Measurements from ENCODE around the gene FER. TPM values are rescaled to one million over a fixed set of nuclear protein-coding genes. Genes with fewer than 3 reads are reported as not detected.

FER gene
- total and polyA plus RNA-seq, 9 of the 15 experiments (the other 6 are each of a cell fraction or from before 2014, with no cell fraction given) = 6.7 to 18.2 (median 8.9) TPM

DNA sequence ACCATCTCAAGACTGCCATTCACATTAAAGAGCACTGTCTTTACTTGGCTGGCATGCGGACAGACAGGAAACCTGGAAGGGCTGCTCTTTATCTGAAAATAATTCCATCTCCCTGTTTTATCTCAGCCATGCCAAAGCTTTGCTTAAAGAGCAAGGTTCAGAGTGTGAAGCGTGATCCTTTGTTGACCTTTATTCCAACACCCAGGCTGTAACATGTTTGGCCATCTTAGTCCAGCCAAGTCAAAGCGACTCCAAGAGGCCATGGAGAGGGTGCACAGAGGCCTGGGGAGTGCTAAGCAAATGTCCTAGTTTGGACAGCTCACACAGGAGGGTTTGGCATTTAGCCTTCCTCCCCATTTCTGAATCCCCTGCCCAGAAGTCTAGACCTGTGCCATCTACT is 467.3 kb downstream of the FER start:
- H3K4me2 ChIP-seq (ENCODE audit: insufficient read depth, low read length) = no peak overlapping the region
- ATAC-seq (no peak), DNase-seq (ENCODE audit: extremely low read depth in 1 of 4, low spot score in 3 of 4) (no peak), FAIRE-seq (no peak)
- H4K20me1 ChIP-seq (replicated peaks; ENCODE audit: control insufficient read depth, insufficient read depth, low read length) = no peaks in the 10 kb centered on the region
- no peaks in the 10 kb centered on the region for H3K9me3 ChIP-seq (replicated peaks; ENCODE audit: control insufficient read depth, insufficient read depth, low read depth, low read length)
- no peak overlapping the region for H3K4me3 ChIP-seq
- H3K36me3 ChIP-seq (ENCODE audit: control insufficient read depth, insufficient read depth, low read length) = no peaks in the 10 kb centered on the region
- peaks cover 0 to 9% of the 10 kb centered on the region in 2 experiments; a peak in 2 of 5 replicates for H3K27me3 ChIP-seq (ENCODE audit: control insufficient read depth in 2 of 2, insufficient read depth in 2 of 2, low read length in 2 of 2)
- no peaks in the 10 kb centered on the region for H3K79me2 ChIP-seq (ENCODE audit: control insufficient read depth, insufficient read depth, low read length)
- no peak overlapping the region for H3K9ac ChIP-seq (ENCODE audit: insufficient read depth in 1 of 2, low read depth in 2 of 2, low read length in 2 of 2)
- no peaks in the 10 kb centered on the region for H3K4me1 ChIP-seq (replicated peaks in 1 of 2; ENCODE audit: control insufficient read depth in 2 of 2, insufficient read depth in 2 of 2, low read length in 2 of 2)
- CTCF ChIA-PET (ENCODE audit: low intra/inter-chr PET ratio) = no interaction called here
- no peak overlapping the region for H2AFZ ChIP-seq (ENCODE audit: low read depth, low read length)
- no peaks in the 10 kb centered on the region for H3K9me1 ChIP-seq (ENCODE audit: control insufficient read depth, insufficient read depth, low read length)
- POLR2A ChIA-PET = no interaction called here
- no peak for TF ChIP-seq ZBTB17 (CRISPR knock-in tag; IDR thresholded peaks at IDR 0.05)
- no peak for TF ChIP-seq HSF4 (CRISPR knock-in tag; IDR thresholded peaks at IDR 0.05; ENCODE audit: borderline replicate concordance)
- no TSS peak for BruUV-seq (replicated peaks)
- intact Hi-C loops (cut with micrococcal nuclease) (no loop called here), in situ Hi-C loops (cut with MboI) (no loop called here)
- 13% methylated on average over 3 of the region's 3 CpGs for WGBS (ENCODE audit: insufficient coverage, low coverage, missing lambda C conversion rate)
- H3K27ac ChIP-seq (ENCODE audit: extremely low read depth, low read depth, low read length) = no peak overlapping the region

GRCh38 chr5:109218818-109219217 is 471.1 kb downstream of the FER start:
- peaks cover 0 to 14% of the 10 kb centered on the region in 2 experiments; a peak in 3 of 5 replicates for H3K27me3 ChIP-seq (ENCODE audit: control insufficient read depth in 2 of 2, insufficient read depth in 2 of 2, low read length in 2 of 2)
- no peak overlapping the region for H3K4me3 ChIP-seq
- no peaks in the 10 kb centered on the region for H3K9me3 ChIP-seq (replicated peaks; ENCODE audit: control insufficient read depth, insufficient read depth, low read depth, low read length)
- H4K20me1 ChIP-seq (replicated peaks; ENCODE audit: control insufficient read depth, insufficient read depth, low read length) = no peaks in the 10 kb centered on the region
- ChIA-PET POLR2A (no interaction called here), CTCF (ENCODE audit: low intra/inter-chr PET ratio) (no interaction called here)
- intact Hi-C loops (cut with micrococcal nuclease) (no loop called here), in situ Hi-C loops (cut with MboI) (no loop called here)
- no peak overlapping the region for H3K4me2 ChIP-seq (ENCODE audit: insufficient read depth, low read length)
- BruUV-seq (replicated peaks) = no TSS peak
- H3K4me1 ChIP-seq (replicated peaks in 1 of 2; ENCODE audit: control insufficient read depth in 2 of 2, insufficient read depth in 2 of 2, low read length in 2 of 2) = no peaks in the 10 kb centered on the region; a peak in 1 of 5 replicates
- ATAC-seq = no peak
- no peak for TF ChIP-seq SETDB1 (IDR thresholded peaks at IDR 0.05; ENCODE audit: low read length)
- no peak for TF ChIP-seq ZBTB8A (IDR thresholded peaks at IDR 0.05; ENCODE audit: partially characterized antibody)
- no peak for TF ChIP-seq MIER1 (IDR thresholded peaks at IDR 0.05; ENCODE audit: low read depth)
- no peak for TF ChIP-seq KDM1A (IDR thresholded peaks at IDR 0.05)
- no peak for TF ChIP-seq ZNF354B (CRISPR knock-in tag; IDR thresholded peaks at IDR 0.05)
- TF ChIP-seq HNRNPLL (IDR thresholded peaks at IDR 0.05; ENCODE audit: low read depth, low read length, poor library complexity, severe bottlenecking) = no peak
- no peak for TF ChIP-seq USF2 (CRISPR knock-in tag; IDR thresholded peaks at IDR 0.05)
- TF ChIP-seq SAP30 (IDR thresholded peaks at IDR 0.05; ENCODE audit: borderline replicate concordance, insufficient read depth, low read depth, low read length, poor library complexity, severe bottlenecking) = no peak
- TF ChIP-seq NRF1 (conservative IDR thresholded peaks at IDR 0.05 in 1 of 2, IDR thresholded peaks at IDR 0.05 in 1 of 2) = no peak
- no peaks in the 10 kb centered on the region for H3K9me1 ChIP-seq (ENCODE audit: control insufficient read depth, insufficient read depth, low read length)
- no peak for FAIRE-seq
- no peak overlapping the region for H3K27ac ChIP-seq (ENCODE audit: extremely low read depth, low read depth, low read length)
- 12% methylated on average over 4 of the region's 4 CpGs for WGBS (ENCODE audit: insufficient coverage, low coverage, missing lambda C conversion rate)
- DNase-seq (ENCODE audit: extremely low read depth in 1 of 4, low spot score in 3 of 4) = no peak
- H3K79me2 ChIP-seq (ENCODE audit: control insufficient read depth, insufficient read depth, low read length) = no peaks in the 10 kb centered on the region
- no peaks in the 10 kb centered on the region for H3K36me3 ChIP-seq (ENCODE audit: control insufficient read depth, insufficient read depth, low read length)
- no peak overlapping the region for H2AFZ ChIP-seq (ENCODE audit: low read depth, low read length)
- no peak overlapping the region for H3K9ac ChIP-seq (ENCODE audit: insufficient read depth in 1 of 2, low read depth in 2 of 2, low read length in 2 of 2)
